HCEC 1CT (cell line): ENCODE measurements around the gene SNX8.

ENCODE experiments used
- DNase-seq: peaks from one replicate; pipeline ENCODE4 v3.0.0-alpha.2; 2017

Gene SNX8

DNA sequence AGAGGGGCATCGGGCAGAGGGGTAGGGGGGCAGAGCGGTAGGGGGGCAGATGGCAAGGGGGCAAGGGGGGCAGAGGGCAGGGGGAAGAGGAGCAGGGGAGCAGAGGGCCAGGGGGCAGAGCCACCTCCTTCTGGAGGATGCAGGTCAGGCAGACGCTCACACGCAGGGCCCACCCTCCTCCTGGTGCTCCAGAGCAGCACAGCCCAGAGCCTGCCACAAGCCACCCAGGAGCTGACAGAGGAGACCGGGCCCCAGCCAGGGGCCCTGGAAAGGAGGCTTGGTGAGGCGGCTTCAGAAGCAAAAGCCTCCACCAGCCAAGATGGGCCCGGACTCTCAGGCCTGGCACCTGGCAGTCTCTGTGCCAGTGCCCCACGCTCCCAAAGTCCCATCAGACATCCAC is 94.6 kb downstream of the SNX8 start:
- DNase-seq = no peak

DNA sequence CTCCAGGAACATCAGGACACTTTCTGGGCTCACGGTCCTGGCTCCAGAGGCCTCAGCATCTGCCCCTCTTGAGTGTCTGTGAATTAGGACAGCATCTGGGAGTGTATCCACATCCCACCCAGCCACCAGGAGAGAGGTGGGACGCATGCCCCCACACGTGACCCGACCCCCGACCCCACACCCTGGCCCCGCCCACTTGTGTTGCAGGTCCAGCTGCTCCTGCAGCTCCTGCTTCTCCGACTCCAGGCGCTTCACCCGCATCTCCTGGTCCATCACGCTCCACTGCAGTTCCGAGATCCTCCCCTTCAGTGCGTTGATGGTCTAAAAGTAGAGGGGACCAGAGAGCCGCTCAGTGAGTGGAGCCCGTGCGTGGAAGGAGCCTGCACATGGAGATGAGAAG is 95.1 kb downstream of the SNX8 start:
- DNase-seq = no peak

DNA sequence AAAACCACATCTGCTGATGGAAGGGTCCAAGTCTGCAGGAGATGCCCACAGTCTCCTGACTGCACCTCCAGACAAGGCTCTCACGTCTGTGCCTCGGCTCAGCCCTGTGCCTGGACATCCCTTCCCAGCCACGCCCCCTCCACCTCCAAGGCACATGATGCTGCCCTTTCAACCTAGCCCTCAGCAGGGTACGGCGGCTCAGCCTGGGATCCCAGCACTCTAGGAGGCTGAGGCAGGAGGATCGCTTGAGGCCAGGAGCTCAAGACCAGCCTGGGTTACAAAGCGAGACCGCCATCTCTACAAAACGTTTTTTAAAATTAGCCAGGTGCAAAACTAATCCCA is 95.8 kb downstream of the SNX8 start:
- no peak for DNase-seq

DNA sequence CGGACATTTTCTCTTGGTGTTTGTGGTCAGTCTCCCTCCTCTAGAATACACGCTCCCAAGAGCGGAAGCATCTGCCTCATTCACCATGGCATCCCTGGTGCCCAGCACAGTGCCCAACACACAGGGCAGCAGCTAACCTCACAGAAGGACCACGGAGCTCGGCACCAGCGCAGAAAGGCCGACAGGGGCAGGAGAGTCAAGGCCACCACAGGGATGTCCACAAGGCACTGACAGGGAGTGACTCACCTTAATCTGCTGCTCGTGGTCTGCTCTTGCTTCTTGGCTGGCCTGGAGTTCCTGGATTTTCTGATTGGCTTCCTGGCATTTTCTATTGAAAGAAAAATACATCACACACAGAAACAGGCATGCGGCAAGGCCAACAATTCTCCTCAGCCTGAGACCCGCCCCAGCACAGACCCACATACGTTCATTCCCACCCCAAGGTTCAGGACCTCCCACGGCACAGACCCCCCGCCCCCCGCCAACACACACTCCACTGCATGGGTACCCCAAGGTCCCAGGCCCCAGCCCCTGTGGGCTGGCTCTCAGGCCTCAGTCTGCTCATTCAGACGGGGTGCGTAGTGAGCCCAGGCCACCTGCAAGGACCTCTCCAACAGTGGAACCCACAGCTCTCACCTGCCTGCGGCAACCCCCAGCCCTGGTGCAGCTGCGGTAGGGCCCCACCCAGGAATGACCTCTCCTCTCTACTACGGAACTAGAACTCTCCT is 96.4 kb downstream of the SNX8 start:
- no peak for DNase-seq

DNA sequence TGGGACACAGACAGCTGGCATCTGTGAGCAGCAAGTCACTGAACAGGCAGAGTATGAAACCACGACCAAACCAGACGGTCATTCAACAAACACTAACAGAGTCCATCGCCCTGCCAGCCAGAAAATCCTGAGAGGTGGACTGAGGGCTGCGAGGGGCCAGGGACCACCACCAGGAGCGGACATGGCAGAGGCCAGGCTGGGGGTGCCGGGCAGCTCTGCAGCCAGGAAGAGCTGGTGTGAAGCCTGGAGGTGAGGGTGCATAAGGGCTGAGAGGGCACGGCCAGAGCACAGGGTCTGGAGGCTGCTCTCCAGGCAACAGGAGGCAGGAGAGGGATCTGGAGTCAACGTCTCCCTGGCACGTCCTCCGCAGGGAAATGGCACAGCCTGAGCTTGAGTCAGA is 97.0 kb downstream of the SNX8 start:
- no peak for DNase-seq

DNA sequence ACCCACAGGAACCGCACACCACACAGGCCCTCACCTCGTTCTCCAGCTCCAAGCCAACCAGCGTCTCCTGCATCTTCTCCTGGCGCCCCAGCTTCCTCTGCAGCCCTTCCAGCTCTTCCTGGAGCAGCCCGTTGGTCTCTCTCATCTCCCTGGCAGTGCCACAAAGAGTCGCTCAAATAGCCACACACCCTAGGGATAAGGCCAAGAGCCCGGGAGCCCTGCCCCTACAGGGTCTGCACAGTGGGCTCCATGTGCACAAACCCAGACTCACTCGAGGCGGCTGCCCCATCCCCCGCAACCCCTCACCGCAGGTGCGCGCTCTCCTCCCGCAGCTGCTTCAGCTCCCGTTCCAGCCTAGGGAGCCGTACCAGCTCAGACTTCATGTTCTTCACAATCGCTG is 98.4 kb downstream of the SNX8 start:
- DNase-seq = no peak

DNA sequence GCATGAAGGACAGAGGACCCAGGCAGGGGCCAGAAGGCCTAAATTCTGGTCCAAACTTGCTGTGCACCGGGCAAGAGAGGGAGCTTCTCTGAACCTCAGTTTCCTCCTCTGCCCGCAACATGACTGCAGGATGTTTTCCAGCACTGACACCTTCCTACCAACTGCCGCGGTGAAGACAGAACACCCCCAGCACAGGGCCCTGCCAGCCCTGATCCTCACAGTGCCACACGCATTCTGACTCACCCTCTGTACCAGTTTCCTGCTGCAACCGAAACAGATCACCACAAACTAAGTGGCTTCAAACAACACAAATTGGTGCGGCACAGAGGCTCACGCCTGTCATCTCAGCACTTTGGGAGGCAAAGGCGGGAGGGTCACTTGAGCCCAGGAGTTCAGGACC is 99.6 kb downstream of the SNX8 start:
- no peak for DNase-seq

DNA sequence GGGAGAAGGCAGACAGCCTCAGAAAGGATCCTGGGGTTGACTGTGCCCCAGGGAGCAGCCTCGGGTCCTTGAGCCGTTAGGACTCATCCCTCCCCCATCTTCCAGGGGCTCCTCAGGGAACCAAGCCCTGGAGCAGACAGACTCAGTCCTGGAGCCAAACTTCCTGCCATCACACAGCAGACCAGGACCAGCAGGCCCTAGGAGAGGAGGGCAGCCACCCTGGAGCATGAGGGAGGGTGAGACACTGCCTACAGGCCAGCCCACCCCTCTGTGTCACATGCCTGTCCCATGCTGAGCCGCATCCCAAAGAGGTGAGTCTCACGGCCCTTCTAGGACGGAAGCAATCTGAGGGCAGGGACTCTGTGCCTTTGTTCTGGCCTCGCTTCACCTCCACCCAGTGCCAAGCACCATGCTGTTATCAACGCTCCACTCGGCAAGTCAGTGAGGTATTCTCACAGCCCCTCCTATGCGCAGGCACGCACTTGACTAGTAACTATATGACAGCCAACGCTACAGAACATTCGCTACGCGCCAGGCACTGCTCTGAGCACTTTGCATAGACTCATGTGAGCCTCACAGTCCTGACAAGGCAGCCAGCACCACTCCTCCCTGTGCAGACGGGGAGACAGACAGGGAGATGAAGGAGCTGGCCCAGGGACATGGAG is 100.6 kb downstream of the SNX8 start:
- DNase-seq = no peak

DNA sequence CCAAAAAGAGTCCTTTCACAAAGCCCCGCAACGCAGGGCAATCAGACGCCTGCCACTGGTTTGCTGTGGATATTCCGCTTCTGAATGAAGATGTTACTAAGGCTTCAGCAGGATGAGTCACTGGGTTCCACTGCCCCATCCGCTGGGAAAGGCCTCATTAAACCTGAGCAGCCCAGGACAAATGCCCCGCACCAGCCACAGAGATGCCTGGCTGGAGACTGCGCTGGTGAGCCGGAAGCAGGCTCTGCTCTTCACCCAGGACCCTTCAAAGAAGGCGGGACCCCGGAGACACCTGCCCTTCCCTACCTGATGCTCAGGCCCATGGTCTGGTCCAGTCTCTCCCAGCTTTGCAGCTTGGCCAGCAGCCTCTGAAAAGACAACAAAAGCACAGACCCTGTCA is 101.3 kb downstream of the SNX8 start:
- no peak for DNase-seq

DNA sequence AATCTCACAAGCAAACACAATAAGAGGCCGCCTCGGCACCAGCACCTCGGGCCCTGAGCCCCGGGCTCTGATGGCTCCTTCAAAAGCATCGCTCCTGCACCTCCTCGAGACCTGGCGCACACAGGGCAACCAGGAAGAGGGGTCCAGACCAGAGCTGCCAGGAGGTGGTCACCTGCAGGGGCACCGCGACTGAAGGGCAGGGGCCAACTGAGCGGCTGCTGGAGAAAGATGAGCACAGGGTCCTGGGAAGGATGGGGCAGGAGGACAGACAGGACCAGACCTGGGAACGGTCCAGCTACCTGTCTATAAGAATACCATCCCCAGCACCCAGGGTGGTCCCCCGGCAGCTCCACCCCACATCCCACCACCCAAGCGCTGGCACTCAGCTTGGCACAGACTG is 102.3 kb downstream of the SNX8 start:
- no peak for DNase-seq

DNA sequence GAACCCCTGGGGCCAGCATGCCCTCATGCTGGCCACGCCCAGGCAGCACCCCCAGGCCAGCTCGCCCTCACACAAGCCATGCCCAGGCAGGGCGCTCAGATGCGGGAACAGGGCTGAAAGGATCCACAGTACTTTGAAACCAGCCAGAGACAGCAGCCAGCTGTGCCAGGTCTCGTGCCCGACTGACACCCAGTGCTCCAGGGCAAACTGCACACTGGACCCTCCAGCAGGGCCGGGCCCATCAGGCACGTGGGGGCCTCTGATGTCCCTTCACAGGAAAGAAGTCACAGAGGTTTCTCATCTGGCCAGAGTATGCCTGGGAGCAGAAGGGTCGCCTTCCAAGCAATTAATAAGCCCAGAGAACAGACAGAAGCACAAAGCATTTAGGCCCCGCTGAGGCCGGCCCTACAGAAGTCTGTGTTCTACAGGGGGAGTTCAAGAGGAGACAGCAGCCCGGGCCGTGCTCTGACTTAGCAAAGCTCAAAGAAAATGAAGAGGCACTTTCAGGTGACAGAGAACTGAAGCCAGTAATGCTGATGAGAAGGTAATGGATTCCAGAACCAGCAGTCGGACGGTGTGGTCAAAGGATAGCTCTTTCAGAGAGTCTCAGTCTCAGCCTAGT is 102.9 kb downstream of the SNX8 start:
- no peak for DNase-seq

DNA sequence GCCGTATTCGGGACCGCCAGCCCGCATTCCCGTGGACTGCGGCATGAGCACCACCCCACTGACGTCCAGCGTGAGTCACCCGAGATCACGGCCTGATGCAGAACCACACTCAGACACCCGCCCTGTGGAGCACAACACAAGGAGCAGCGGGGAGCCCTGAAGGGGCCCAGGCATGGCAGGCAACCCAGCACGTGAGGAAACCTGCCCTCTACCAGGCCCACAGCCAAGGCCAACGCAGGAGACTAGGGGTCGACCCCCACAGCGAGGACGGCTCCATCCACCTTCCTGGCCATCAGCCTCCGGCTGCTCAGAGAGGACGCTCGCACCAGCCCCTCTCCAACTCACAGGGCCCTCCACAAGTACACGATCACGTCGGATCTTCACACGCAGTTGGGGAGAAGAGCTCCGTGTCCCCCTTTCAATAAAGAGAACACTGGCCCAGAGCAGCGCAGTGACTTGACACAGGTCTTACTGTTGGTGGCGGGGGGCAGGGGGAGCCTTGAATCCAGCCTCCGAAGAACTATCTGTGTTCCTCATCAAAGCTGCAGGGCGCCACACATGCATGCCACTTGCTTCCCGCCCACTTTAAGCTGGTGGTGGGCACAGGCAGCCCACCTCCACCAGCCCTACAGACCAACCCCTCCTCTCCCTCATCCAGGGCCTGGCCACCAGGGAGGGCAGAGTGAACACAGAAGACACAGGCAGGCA is 103.5 kb downstream of the SNX8 start:
- no peak for DNase-seq

DNA sequence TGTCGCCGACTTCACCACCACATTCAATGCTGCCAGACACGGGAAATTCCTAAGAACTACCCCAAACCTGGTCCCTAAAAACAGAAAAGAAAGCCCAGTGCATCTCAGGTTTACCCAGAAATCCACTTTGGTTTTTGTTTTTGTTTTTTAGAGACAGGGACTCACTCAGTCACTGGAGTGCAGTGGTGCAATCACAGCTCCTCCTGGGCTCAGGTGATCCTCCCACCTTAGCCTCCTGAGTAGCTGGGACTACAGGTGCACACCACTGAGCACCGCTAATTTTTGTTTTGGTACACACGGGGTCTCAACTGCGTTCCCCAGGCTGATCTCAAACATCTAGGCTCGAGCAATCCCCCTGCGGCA is 104.3 kb downstream of the SNX8 start:
- DNase-seq = no peak

DNA sequence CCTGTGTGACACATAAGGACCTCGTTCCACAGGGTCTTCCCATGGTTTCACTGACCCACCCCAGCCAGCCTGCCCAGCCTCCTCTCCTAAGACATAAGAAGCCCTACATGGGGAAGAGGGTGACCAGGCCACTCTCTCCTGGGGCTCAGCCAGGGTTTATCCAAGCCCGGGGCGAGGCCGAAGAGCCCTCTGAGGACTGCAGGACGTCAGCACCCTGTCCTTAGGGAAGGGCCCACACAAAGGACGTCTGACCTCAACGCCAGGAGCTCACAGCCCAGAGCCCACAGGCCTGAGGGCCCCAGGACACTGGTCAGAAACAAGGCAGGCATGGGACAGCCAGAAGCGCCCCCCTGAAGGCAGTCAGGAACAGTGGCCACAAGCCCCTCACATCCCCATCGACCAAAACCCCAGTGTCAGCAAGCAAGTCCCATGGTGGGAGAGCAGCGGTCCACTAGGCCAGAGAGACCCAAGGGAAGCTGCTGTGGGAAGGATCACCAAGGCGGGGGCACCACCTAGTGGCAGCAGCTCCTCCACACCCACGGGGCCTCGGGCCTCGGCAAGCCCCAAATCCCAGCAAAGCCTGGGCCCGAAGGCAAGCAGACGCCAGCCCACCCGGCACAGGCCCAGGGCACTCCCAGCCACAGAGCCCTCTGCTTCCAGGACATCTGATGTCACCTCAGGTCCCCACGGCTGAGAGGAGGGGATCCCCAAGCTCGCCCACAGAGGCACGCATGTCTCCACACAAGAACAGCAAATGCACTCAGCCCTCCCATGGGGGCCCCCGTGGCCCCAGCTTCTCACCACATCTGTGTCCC is 104.9 kb downstream of the SNX8 start:
- peak; percentile 26 for DNase-seq

DNA sequence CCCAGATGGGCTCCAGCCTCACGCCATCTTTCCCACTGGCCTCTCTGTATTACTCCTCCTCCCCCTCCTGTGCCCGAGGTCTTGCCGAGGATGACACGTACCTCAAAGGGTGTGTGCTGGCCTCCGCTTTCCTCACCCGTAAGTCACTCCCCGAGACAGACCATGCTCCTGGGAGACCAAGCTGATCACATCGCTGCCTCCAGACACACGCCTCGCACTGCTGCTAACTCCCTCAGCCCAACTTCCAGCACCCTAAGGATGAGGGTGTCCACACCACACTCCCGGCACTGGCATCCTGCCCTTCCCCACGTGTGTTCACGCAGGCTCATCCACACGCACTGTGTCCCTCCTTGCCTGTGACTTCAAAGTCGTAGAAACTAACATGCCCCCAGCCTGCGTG is 105.5 kb downstream of the SNX8 start:
- DNase-seq = no peak

DNA sequence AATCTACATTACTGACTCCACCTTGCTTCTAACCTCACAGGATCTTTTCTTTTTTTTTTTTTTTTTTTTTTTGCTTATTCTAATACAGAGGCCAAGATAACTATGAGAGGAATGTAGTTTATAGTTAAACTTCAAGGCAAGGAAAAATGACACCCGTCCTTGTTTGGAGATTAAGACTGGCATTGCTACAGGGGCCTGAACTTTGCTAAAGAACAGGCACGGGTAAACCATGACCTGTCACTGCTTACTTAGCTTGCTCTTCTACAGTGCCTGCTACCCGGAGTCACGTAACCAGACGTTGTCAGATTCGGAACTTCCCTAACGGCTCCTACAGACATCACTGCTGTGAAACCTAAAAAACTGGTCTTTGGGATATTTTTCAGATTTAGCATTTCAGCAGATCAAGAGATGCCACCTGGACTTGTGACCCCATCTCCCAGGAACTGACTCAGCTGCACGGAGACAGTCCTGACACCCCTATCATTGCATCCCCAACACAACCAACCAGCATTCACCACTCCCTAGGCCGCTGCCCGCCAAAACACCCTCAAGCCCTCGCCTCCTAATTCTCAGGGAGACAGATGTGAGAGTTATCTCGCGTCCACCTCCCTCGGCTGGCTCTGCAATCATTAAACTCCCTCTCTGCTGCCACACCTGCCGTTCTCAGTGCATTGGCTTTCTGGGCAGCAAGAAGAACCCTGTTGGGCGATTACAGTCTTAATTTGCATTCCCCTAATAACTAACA is 109.0 kb downstream of the SNX8 start:
- DNase-seq = no peak

DNA sequence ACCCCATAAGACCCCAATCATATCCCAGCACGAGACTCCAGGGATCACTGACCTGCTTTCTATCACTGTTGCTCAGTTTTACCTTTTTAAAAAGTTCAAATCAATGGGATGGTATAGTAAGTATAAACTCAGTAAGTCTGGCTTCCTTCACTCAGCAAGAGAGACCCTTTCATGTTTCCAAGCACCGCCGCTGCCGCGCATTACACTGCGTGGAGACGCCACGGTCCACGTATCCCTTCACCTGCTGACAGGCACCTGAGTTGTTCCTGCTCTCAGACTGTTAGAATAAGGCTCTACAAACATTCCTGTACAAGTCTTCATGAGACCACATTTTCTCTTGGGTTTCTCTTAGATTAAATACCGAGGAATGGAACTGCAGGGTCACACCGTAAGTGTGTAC is 109.8 kb downstream of the SNX8 start:
- no peak for DNase-seq

DNA sequence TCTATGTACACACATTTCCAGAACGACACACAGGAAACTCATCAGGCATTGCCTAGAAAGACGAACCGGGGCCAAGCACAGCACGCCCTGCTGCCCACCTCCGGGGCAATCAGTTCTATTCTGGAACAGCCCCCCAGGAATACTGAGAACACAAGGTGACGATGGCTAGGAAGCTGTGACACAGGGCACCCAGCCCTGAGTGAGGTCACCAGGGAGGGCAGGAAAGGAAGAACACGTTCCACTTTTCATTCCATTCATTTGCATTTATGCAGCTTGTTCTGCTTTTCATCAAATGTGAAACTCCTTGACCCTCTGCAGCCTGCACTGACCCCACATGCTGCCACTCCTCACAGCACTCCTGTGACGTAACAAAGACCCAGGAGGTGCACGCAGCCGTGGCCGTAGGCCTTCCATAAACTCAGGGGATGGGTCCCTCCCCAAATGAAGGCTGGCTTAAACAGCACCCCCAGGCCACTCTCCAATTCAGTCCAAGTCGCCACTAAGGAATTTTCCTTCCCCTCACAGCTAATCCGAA is 110.4 kb downstream of the SNX8 start:
- DNase-seq = no peak

DNA sequence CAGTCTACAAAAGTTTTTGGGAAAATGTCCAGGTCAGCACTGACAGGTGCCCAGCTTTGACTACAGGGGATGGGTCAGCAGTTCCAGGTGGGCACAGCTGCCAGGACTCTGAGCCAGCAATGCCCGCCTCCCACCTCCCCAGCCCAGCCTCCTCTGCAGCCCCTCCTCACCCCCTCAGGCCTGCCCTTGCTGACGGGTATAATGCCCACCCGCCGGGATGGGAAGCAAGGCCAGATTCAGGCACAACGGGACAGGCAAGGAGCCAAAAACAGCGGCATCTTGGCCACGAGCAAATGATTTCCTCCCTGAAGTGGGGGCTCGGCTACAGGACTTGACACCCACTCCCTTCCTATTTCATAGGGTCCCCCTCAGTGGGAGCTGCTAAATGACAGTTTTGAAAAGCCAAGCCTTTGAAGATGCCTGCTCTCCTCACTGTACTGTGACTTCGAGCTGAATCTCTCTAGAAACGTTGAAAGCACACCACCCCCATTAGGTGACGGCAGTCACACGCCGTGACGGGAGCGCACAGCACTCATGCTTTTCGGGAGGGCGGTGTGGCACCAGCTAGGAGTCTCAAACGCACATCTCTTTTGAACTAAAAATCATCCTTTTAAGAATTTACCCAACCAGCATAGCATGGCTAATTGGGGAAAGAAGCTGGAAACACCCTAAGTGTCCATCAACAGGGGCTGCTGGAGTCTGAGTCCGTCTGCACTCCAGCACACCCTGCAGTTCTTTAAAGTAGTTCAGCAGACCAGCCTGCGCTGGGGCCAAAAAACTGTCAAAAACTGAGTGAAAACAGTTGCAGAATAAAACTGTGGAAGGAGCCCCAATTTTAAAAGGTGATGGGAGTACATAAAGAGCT is 111.1 kb downstream of the SNX8 start:
- no peak for DNase-seq

DNA sequence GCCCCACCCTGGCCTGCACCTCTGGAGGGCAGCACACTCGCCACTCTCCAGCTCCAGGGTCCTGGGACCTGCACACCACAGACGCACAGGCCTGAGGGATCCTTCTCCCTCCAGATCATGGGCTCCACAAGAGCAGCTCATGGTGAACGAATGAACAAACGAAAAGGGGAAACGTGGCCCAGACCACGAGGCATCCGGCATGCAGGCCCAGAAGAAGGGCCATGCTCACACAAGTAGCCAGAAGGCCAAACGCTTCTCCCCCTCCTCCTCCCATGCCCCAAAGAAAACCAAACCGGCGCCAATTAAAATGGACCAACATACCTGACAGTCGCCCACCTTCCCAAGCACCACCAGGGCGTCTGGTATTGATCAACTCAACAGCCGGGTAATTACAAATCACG is 111.9 kb downstream of the SNX8 start:
- no peak for DNase-seq
